ENCODE results near the gene RABL3.
"Not testable (repeated sequence)": the region's sequence is repeated elsewhere in the genome, so short reads cannot be mapped to it uniquely, and the experiment has no call there.

Gene RABL3

DNA sequence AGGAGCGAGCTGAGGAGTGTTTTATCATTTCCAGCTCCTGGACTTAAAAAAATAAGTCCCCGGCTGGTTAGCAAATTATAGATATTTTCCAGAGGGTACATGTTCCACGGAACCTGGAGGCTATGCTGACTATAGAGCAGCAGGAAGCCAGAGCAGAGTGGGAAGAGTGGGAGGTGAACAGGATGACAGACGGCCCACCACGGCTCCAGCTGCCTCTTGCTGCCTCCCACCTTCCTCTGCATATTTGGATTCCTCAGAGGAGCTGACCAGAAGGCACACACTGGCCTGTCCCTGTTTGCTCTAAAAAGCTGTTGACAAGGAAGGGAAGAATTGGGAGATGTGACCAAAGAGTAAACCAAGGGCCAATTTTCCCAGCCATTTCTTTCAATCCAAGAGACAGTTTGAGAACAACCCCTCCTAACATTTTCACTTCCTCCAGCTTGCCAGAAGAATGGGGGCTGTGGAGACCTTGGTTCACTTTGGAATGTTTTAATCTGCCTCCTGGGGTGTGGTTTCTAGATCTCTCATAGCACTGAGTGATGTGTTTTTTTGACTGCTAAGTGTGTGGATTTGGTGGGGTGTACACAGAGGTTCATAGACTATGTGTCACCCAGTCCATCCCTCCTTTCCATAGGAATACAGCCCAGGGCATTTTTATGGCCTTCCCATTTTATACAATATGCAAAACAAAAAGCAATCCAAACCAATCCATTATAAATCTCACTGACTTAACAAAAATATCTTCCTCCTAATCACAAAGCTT lies 97.1 kb downstream of the RABL3 start:
- TF ChIP-seq PAX5 (IDR thresholded peaks at IDR 0.05; ENCODE audit: insufficient read depth, low read length, severe bottlenecking) (no peak), SPI1 (IDR thresholded peaks at IDR 0.05; ENCODE audit: low read depth, low read length) (no peak), POLR2A (IDR thresholded peaks at IDR 0.05; ENCODE audit: low read depth, low read length) (no peak), POLR2AphosphoS5 (IDR thresholded peaks at IDR 0.05; ENCODE audit: low read depth, low read length) (no peak), TAF1 (IDR thresholded peaks at IDR 0.05; ENCODE audit: low read depth, low read length) (no peak), POU2F2 (IDR thresholded peaks at IDR 0.05; ENCODE audit: low read depth, low read length) (no peak)
- DNase-seq (ENCODE audit: insufficient read length, low spot score): no peak
- no peak for FAIRE-seq

DNA sequence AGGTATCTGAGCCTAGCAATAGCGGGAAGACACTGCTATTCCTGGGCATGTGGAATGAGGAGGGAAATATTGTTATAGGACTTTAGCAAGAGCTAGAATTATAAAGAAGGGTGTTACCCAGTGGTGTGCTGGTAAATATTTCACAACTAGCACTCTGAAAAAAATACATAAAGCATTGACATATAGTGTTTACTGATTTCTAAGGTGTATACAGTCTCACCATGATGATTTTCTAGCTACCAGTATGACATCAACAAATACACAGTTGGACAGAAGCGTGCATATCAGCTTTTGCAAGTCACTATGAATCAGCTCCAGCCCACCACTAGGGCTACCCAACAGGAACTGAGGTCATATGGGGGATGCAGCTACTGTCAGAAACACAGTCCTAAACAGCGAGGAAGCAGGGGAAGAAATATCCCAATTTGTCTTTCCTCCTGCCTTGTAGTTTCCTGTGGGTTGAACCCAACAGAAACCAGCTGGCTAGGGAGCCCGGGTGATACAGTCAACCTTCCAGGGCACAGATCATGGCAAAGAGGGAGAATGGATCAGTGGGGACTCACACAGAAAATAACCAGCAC lies 99.9 kb downstream of the RABL3 start:
- no peak for DNase-seq (ENCODE audit: insufficient read length, low spot score)
- TF ChIP-seq POLR2AphosphoS5 (IDR thresholded peaks at IDR 0.05; ENCODE audit: low read depth, low read length) (no peak), TAF1 (IDR thresholded peaks at IDR 0.05; ENCODE audit: low read depth, low read length) (no peak), SPI1 (IDR thresholded peaks at IDR 0.05; ENCODE audit: low read depth, low read length) (no peak), POLR2A (IDR thresholded peaks at IDR 0.05; ENCODE audit: low read depth, low read length) (no peak)
- no peak for FAIRE-seq

DNA sequence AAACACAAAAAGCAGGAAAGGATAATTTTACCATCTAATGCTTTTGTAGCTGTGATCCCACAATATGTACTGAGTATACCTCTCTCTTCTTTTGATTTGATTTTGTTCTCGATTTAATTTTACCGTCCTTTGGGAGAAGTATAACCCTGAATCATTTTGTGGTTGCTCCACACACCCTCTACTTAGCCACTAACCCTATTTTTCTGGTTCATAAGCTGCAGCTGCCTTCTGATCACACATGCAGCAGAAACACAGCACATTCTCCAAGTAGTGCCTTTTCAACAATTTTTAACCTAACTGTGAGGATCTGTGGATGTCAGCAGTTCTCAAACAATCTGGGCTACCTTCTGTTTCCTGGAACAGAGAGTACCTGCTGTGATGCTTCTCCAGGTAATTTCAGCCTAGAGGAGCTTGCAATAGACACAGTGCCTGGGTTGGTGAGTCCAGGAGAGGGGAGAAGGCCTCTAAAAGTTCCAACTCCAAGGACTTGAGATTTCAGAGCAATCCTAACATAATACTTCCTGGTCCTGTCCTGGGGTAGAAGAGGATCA lies 100.5 kb downstream of the RABL3 start:
- DNase-seq (ENCODE audit: insufficient read length, low spot score) (no peak), FAIRE-seq (no peak)
- no peak for TF ChIP-seq POLR2A (IDR thresholded peaks at IDR 0.05; ENCODE audit: low read depth, low read length)
- TF ChIP-seq POU2F2 (IDR thresholded peaks at IDR 0.05; ENCODE audit: low read depth, low read length): no peak
- TF ChIP-seq POLR2AphosphoS5 (IDR thresholded peaks at IDR 0.05; ENCODE audit: low read depth, low read length): no peak
- TF ChIP-seq SPI1 (IDR thresholded peaks at IDR 0.05; ENCODE audit: low read depth, low read length): no peak

DNA sequence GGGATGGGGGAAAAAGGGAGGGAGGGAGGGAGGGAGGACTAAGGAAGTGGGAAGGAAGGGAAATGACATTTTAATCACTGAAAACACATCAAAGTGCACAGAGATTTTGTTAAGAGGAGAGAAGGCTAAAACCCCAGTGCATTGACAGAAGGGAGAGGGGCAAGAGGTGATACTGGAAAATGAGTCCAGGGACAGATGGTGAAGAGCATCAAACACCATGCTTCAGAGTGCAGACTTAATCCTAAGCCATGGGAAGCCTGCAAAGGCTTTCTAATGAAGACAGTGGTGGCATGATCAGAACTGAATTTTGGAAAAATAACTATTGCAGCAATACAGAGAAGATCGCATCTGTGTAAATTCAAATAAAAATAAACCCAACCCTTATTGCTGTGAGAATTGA lies 102.1 kb downstream of the RABL3 start:
- DNase-seq (ENCODE audit: insufficient read length, low spot score) (no peak), FAIRE-seq (no peak)
- no peak for TF ChIP-seq SPI1 (IDR thresholded peaks at IDR 0.05; ENCODE audit: low read depth, low read length)
- TF ChIP-seq POU2F2 (IDR thresholded peaks at IDR 0.05; ENCODE audit: low read depth, low read length): no peak
- TF ChIP-seq TAF1 (IDR thresholded peaks at IDR 0.05; ENCODE audit: low read depth, low read length): no peak
- TF ChIP-seq POLR2A (IDR thresholded peaks at IDR 0.05; ENCODE audit: low read depth, low read length): no peak
- TF ChIP-seq POLR2AphosphoS5 (IDR thresholded peaks at IDR 0.05; ENCODE audit: low read depth, low read length): no peak
- no peak for TF ChIP-seq PAX5 (IDR thresholded peaks at IDR 0.05; ENCODE audit: insufficient read depth, low read length, severe bottlenecking)

DNA sequence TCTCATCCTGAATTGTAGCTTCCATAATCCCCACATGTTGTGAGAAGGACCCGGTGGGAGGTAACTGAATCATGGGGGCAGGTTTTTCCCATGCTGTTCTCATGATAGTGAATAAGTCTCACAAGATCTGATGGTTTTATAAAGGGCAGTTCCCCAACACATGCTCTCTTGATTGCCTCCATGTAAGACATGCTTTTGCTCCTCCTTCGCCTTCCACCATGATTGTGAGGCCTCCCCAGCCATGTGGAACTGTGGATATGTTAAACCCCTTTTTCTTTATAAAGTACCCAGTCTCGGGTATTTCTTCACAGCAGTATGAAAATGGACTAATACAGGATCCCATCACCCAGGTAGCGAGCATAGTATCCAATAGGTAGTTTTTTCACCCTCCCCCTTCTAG lies 103.5 kb downstream of the RABL3 start:
- DNase-seq (ENCODE audit: insufficient read length, low spot score); FAIRE-seq: not testable (repeated sequence)

DNA sequence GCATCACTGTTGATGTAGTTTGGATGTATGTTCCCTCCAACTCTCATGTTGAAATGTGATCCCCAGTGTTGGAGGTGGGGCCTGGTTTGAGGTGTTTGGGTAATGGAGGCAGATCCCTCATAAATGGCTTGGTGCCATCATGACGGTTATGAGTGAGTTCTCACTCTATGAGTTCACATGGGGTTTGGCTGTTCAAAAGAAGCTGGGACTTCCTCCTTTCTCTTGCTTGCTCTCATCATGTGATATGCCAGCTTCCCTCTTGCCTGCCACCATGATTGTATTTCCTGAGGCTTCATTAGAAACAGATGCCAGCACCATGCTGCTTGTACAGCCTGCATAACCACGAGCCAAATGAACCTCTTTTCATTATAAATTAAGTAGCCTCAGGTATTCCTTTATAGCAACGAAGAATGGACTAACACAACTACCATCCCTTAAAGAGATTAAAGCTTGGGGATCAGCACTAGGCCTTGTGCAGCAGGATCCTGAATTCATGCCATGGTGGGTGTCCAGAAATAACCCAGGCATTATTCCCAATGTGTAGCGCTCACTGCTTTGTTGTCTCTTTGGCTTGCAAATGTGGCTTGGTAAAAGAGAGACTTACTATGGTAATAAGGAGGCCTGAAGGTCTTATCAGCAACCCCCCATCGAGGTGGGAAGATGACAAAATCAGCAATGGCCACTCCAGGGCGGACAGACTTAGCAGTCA lies 104.3 kb downstream of the RABL3 start:
- no peak for TF ChIP-seq POLR2AphosphoS5 (IDR thresholded peaks at IDR 0.05; ENCODE audit: low read depth, low read length)
- no peak for TF ChIP-seq SPI1 (IDR thresholded peaks at IDR 0.05; ENCODE audit: low read depth, low read length)
- TF ChIP-seq PAX5 (IDR thresholded peaks at IDR 0.05; ENCODE audit: insufficient read depth, low read length, severe bottlenecking): no peak
- TF ChIP-seq POU2F2 (IDR thresholded peaks at IDR 0.05; ENCODE audit: low read depth, low read length): no peak
- TF ChIP-seq TAF1 (IDR thresholded peaks at IDR 0.05; ENCODE audit: low read depth, low read length): no peak
- no peak for TF ChIP-seq POLR2A (IDR thresholded peaks at IDR 0.05; ENCODE audit: low read depth, low read length)
- DNase-seq (ENCODE audit: insufficient read length, low spot score) (no peak), FAIRE-seq (no peak)

DNA sequence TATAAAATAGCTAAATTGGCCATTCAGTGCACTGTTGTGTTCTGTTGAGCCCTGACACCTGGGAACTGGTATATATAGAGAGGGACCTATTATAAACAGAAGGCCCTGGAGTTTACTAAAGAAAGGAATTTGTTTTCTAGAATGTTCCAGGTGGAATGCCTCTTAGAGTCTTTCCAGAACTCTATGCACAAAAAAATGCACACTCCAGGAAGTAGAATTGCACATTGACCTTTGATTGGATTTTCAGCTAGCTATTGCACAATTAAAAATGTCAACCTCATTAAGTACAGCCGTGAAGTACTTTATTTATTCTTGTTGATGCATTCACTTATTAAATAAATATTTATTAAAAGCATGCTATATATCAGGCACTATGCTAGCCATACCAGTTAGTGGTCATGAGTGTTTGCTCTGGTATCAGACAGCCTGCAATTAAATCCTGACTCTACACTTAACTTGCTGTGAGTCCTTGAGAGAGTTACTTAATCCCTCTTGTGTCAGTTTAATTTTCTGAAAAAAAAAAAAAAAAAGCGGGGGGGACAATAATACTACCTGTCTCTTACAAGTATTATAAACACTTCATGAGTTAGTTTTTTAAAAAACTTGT lies 105.4 kb downstream of the RABL3 start:
- FAIRE-seq: no peak
- TF ChIP-seq POLR2A (IDR thresholded peaks at IDR 0.05; ENCODE audit: low read depth, low read length) (no peak), SPI1 (IDR thresholded peaks at IDR 0.05; ENCODE audit: low read depth, low read length) (no peak), POLR2AphosphoS5 (IDR thresholded peaks at IDR 0.05; ENCODE audit: low read depth, low read length) (no peak), PAX5 (IDR thresholded peaks at IDR 0.05; ENCODE audit: insufficient read depth, low read length, severe bottlenecking) (no peak), POU2F2 (IDR thresholded peaks at IDR 0.05; ENCODE audit: low read depth, low read length) (no peak), TAF1 (IDR thresholded peaks at IDR 0.05; ENCODE audit: low read depth, low read length) (no peak)
- no peak for DNase-seq (ENCODE audit: insufficient read length, low spot score)
